ENCODE data around the gene VPS37B. TPM values are rescaled to one million over a fixed set of nuclear protein-coding genes. Genes with fewer than 3 reads are reported as not detected.

The VPS37B gene
- total RNA-seq, 1 experiment from 2014 or later = 37.6 TPM

GRCh38 chr12:122862872-122863701 is 32.8 kb downstream of the VPS37B start:
- peaks cover 15% of the 10 kb centered on the region for H3K4me1 Mint-ChIP-seq (ENCODE audit: insufficient read depth, unreplicated experiment)
- intact Hi-C loops (cut with micrococcal nuclease) = loop anchor here (5.0 kb wide), 1 partner anchor 71 kb away; no protein-coding TSS in a partner anchor
- peaks cover 55% of the 10 kb centered on the region for H3K36me3 Mint-ChIP-seq (ENCODE audit: insufficient read depth, unreplicated experiment)
- no peak overlapping the region for H3K4me3 Mint-ChIP-seq (ENCODE audit: unreplicated experiment)
- TF ChIP-seq CTCF (IDR thresholded peaks at IDR 0.05; ENCODE audit: unreplicated experiment) = no peak
- H3K27me3 Mint-ChIP-seq (ENCODE audit: insufficient read depth, unreplicated experiment) = no peaks in the 10 kb centered on the region
- DNase-seq (ENCODE audit: unreplicated experiment) = no peak
- H3K27ac Mint-ChIP-seq (ENCODE audit: low read depth, unreplicated experiment) = peak overlapping the region; percentile 10
- BruUV-seq (replicated peaks) = no TSS peak
- POLR2A ChIA-PET = interaction anchor here (0.6 to 1.9 kb wide), 9 partner anchors 19 to 92 kb away, joined by 3 to 7 read pairs (median 4); no protein-coding TSS in a partner anchor
- no peaks in the 10 kb centered on the region for H3K9me3 Mint-ChIP-seq (ENCODE audit: unreplicated experiment)
- CTCF ChIA-PET = interaction anchor here (1.0 to 11.1 kb wide), 4 partner anchors 11 to 89 kb away, joined by 3 to 230 read pairs (median 4); no protein-coding TSS in a partner anchor

DNA sequence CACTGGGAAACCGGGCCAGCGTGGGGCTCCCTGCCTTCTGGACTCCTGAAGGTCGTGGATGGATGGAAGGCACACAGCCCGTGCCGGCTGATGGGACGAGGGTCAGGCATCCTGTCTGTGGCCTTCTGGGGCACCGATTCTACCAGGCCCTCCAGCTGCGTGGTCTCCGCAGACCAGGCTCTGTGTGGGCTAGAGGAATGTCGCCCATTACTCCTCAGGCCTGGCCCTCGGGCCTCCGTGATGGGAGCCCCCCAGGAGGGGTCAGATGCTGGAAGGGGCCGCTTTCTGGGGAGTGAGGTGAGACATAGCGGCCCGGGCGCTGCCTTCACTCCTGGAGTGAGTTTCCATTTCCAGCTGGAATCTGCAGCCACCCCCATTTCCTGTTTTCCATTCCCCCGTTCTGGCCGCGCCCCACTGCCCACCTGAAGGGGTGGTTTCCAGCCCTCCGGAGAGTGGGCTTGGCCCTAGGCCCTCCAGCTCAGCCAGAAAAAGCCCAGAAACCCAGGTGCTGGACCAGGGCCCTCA is 33.8 kb downstream of the VPS37B start:
- Mint-ChIP-seq H3K27me3 (ENCODE audit: insufficient read depth, unreplicated experiment) (no peaks in the 10 kb centered on the region), H3K9me3 (ENCODE audit: unreplicated experiment) (no peaks in the 10 kb centered on the region), H3K27ac (ENCODE audit: low read depth, unreplicated experiment) (no peak overlapping the region), H3K4me1 (ENCODE audit: insufficient read depth, unreplicated experiment) (peaks cover 6% of the 10 kb centered on the region), H3K4me3 (ENCODE audit: unreplicated experiment) (no peak overlapping the region), H3K36me3 (ENCODE audit: insufficient read depth, unreplicated experiment) (peaks cover 46% of the 10 kb centered on the region)
- no TSS peak for BruUV-seq (replicated peaks)
- intact Hi-C loops (cut with micrococcal nuclease) = loop anchor here (5.0 kb wide), 1 partner anchor 70 kb away; no protein-coding TSS in a partner anchor
- ChIA-PET CTCF (interaction anchor here (0.7 to 11.1 kb wide), 8 partner anchors 10 to 118 kb away, joined by 3 to 230 read pairs (median 6); partner anchors contain the start of genes ARL6IP4 and OGFOD2), POLR2A (interaction anchor here (0.6 to 2.1 kb wide), 6 partner anchors 21 to 287 kb away, joined by 3 to 10 read pairs (median 4); no protein-coding TSS in a partner anchor)
- no peak for TF ChIP-seq CTCF (IDR thresholded peaks at IDR 0.05; ENCODE audit: unreplicated experiment)
- DNase-seq (ENCODE audit: unreplicated experiment) = no peak

- Mint-ChIP-seq H3K36me3 (ENCODE audit: insufficient read depth, unreplicated experiment) (peaks cover 40% of the 10 kb centered on the region), H3K27ac (ENCODE audit: low read depth, unreplicated experiment) (no peak overlapping the region), H3K9me3 (ENCODE audit: unreplicated experiment) (no peaks in the 10 kb centered on the region), H3K4me1 (ENCODE audit: insufficient read depth, unreplicated experiment) (peaks cover 6% of the 10 kb centered on the region), H3K4me3 (ENCODE audit: unreplicated experiment) (no peak overlapping the region), H3K27me3 (ENCODE audit: insufficient read depth, unreplicated experiment) (no peaks in the 10 kb centered on the region)
- no peak for DNase-seq (ENCODE audit: unreplicated experiment)
- no TSS peak for BruUV-seq (replicated peaks)
- no peak for TF ChIP-seq CTCF (IDR thresholded peaks at IDR 0.05; ENCODE audit: unreplicated experiment)
- ChIA-PET POLR2A (interaction anchor here (0.6 to 2.1 kb wide), 8 partner anchors 10 to 288 kb away, joined by 3 to 10 read pairs (median 4); no protein-coding TSS in a partner anchor), CTCF (interaction anchor here (0.6 to 11.1 kb wide), 16 partner anchors 11 to 473 kb away, joined by 3 to 230 read pairs (median 6); partner anchors contain the start of genes ARL6IP4 and OGFOD2)
- intact Hi-C loops (cut with micrococcal nuclease) = loop anchor here (5.0 kb wide), 1 partner anchor 69 kb away; no protein-coding TSS in a partner anchor
Measured at GRCh38 chr12:122861587-122861970, 34.3 kb downstream of the VPS37B start.

All from MCF 10A (cell line).